Measurements from ENCODE around the gene ZNRF3.
"Not testable (repeated sequence)": the region's sequence is repeated elsewhere in the genome, so short reads cannot be mapped to it uniquely, and the experiment has no call there.

Gene ZNRF3

GRCh38 chr22:28882878-28883656 lies at the start of gene ZNRF3:
TSS of gene ZNRF3 (plus strand) at chr22:28883572. CDS start at chr22:28883767, 195 bp downstream.
- DNase-seq: peak; percentile 92

- no peak for DNase-seq
Observed at GRCh38 chr22:28835630-28836189, 47.7 kb upstream of the ZNRF3 start.

- DNase-seq: no peak
Observed at GRCh38 chr22:28837640-28838039, 45.7 kb upstream of the ZNRF3 start.

- DNase-seq: no peak
Observed at GRCh38 chr22:28838971-28839370, 44.4 kb upstream of the ZNRF3 start.

GRCh38 chr22:28841111-28841510 lies 42.3 kb upstream of the ZNRF3 start:
- no peak for DNase-seq

- DNase-seq: no peak
Observed at GRCh38 chr22:28843633-28844032, 39.7 kb upstream of the ZNRF3 start.

GRCh38 chr22:28844277-28844676 lies 39.1 kb upstream of the ZNRF3 start:
- DNase-seq: not testable (repeated sequence)

- DNase-seq: no peak
Observed at GRCh38 chr22:28846994-28847393, 36.4 kb upstream of the ZNRF3 start.

GRCh38 chr22:28855355-28856094 lies 27.8 kb upstream of the ZNRF3 start:
- no peak for DNase-seq

GRCh38 chr22:28856095-28856455 lies 27.3 kb upstream of the ZNRF3 start:
- DNase-seq: no peak

GRCh38 chr22:28857288-28857687 lies 26.1 kb upstream of the ZNRF3 start:
- DNase-seq: no peak

GRCh38 chr22:28864878-28865596 lies 18.3 kb upstream of the ZNRF3 start:
- no peak for DNase-seq

- DNase-seq: no peak
Observed at GRCh38 chr22:28867191-28867590, 16.2 kb upstream of the ZNRF3 start.

GRCh38 chr22:28868389-28868788 lies 15.0 kb upstream of the ZNRF3 start:
- not testable (repeated sequence) for DNase-seq

- DNase-seq: no peak
Observed at GRCh38 chr22:28869736-28870135, 13.6 kb upstream of the ZNRF3 start.

- no peak for DNase-seq
Observed at GRCh38 chr22:28873183-28873963, 10.0 kb upstream of the ZNRF3 start.

- DNase-seq: no peak
Observed at GRCh38 chr22:28874061-28874460, 9.3 kb upstream of the ZNRF3 start.

GRCh38 chr22:28874811-28875320 lies 8.5 kb upstream of the ZNRF3 start:
- no peak for DNase-seq

- no peak for DNase-seq
Observed at GRCh38 chr22:28882545-28882877, 861 bp upstream of the ZNRF3 start.

- no peak for DNase-seq
Observed at GRCh38 chr22:28883657-28883916, 215 bp downstream of the ZNRF3 start.

GRCh38 chr22:28883917-28884746 lies 760 bp downstream of the ZNRF3 start:
- no peak for DNase-seq
